NCI-H510A treated with DMSO at 0.1 percent for 48 hours (cell line): ENCODE data around the gene POLN.
"Not testable (repeated sequence)": the region's sequence is repeated elsewhere in the genome, so short reads cannot be mapped to it uniquely, and the experiment has no call there.

ENCODE experiments used
- DNase-seq: peaks from one replicate; lab custom pipeline; 2025; lab: John Stamatoyannopoulos, UW

The POLN gene

GRCh38 chr4:2251795-2252529, 10.0 kb upstream of the POLN start:
- DNase-seq, result no peak

GRCh38 chr4:2251073-2251794, 9.3 kb upstream of the POLN start:
- no peak for DNase-seq

- DNase-seq, result no peak
Measured at GRCh38 chr4:2250357-2251072, 8.6 kb upstream of the POLN start.

- DNase-seq, result no peak
Measured at GRCh38 chr4:2249526-2250356, 7.8 kb upstream of the POLN start.

GRCh38 chr4:2248821-2249261, 6.9 kb upstream of the POLN start:
- no peak for DNase-seq

GRCh38 chr4:2248044-2248780, 6.3 kb upstream of the POLN start:
- DNase-seq, result no peak

GRCh38 chr4:2247128-2248043, 5.5 kb upstream of the POLN start:
- DNase-seq, result no peak

- no peak for DNase-seq
Measured at GRCh38 chr4:2246384-2247127, 4.6 kb upstream of the POLN start.

- no peak for DNase-seq
Measured at GRCh38 chr4:2245787-2246275, 3.9 kb upstream of the POLN start.

GRCh38 chr4:2245057-2245786, 3.3 kb upstream of the POLN start:
- DNase-seq, result no peak

- DNase-seq, result no peak
Measured at GRCh38 chr4:2243681-2244380, 1.9 kb upstream of the POLN start.

GRCh38 chr4:2241003-2241402, 918 bp downstream of the POLN start:
- DNase-seq, result no peak

- DNase-seq, result no peak
Measured at GRCh38 chr4:2236944-2237666, 4.8 kb downstream of the POLN start.

GRCh38 chr4:2231082-2231481, 10.8 kb downstream of the POLN start:
- DNase-seq, result no peak

- DNase-seq, result no peak
Measured at GRCh38 chr4:2226261-2226660, 15.7 kb downstream of the POLN start.

- DNase-seq, result peak; percentile 52
Measured at GRCh38 chr4:2222838-2223237, 19.1 kb downstream of the POLN start.

GRCh38 chr4:2221378-2221777, 20.5 kb downstream of the POLN start:
- not testable (repeated sequence) for DNase-seq
